A673 (cell line): Measurements from ENCODE around the gene DNAL4. TPM values are rescaled to one million over a fixed set of nuclear protein-coding genes. Genes with fewer than 3 reads are reported as not detected.

Experiments
- BruUV-seq: library from RNA; stranded (reverse); fragments of 400-500 nt; replicated peaks from 2 replicates; lab custom pipeline; 2021; lab: Mats Ljungman, UMichigan
- CTCF ChIA-PET: fragments of 300-600 bp; sonication (Branson Sonifier 250); formaldehyde crosslinking; loops from one replicate; lab custom pipeline; 2022; ENCODE audit warnings: antibody characterized with exemption; lab: Charles Lee
- POLR2A ChIA-PET: fragments of 300-600 bp; sonication (Branson Sonifier 250); formaldehyde crosslinking; loops from one replicate; lab custom pipeline; 2022; ENCODE audit warnings: antibody characterized with exemption; ENCODE audit not compliant: low non-redundant PET; lab: Charles Lee
- DNase-seq: peaks from one replicate; pipeline ENCODE4 v3.0.0-alpha.2; 2015; ENCODE audit warnings: low spot score
- H3K27ac ChIP-seq: fragments of 200-600 bp; sonication (generic); 2 replicates; pipeline ENCODE4 v1.5.1; 2016; ENCODE audit warnings: mixed run types, low read depth, mild to moderate bottlenecking, mixed read lengths, antibody characterized with exemption, low read length; ENCODE audit not compliant: poor library complexity, severe bottlenecking
- H3K27me3 ChIP-seq: fragments of 200-600 bp; sonication (generic); replicated peaks from 2 replicates; pipeline ENCODE4 v1.6.1; 2017; ENCODE audit warnings: mixed run types, low read depth, mild to moderate bottlenecking, mixed read lengths, antibody characterized with exemption, low read length; ENCODE audit not compliant: insufficient read depth, poor library complexity
- H3K36me3 ChIP-seq: fragments of 200-600 bp; sonication (generic); 2 replicates; pipeline ENCODE4 v1.6.1; 2016; ENCODE audit warnings: mixed run types, mild to moderate bottlenecking, mixed read lengths, antibody characterized with exemption, low read length; ENCODE audit not compliant: insufficient read depth, poor library complexity, severe bottlenecking
- H3K4me1 ChIP-seq: fragments of 200-600 bp; sonication (generic); 2 replicates; pipeline ENCODE4 v1.6.1; 2017; ENCODE audit warnings: mixed run types, mild to moderate bottlenecking, mixed read lengths, antibody characterized with exemption, low read length; ENCODE audit not compliant: insufficient read depth, poor library complexity, severe bottlenecking
- H3K4me3 ChIP-seq: fragments of 200-600 bp; sonication (generic); 2 replicates; pipeline ENCODE4 v1.5.1; 2016; ENCODE audit warnings: low read depth, mixed run types, mild to moderate bottlenecking, mixed read lengths, low read length; ENCODE audit not compliant: poor library complexity, severe bottlenecking
- H3K9me3 ChIP-seq: fragments of 200-600 bp; sonication (generic); 2 replicates; pipeline ENCODE4 v1.6.1; 2016; ENCODE audit warnings: mixed run types, low read depth, mild to moderate bottlenecking, mixed read lengths, antibody characterized with exemption, low read length; ENCODE audit not compliant: poor library complexity, severe bottlenecking
- EZH2 ChIP-seq: fragments of 200-600 bp; sonication (generic); IDR thresholded peaks from 2 replicates; pipeline ENCODE4 v1.6.1; 2017; ENCODE audit warnings: borderline replicate concordance, low read depth, mild to moderate bottlenecking, mixed read lengths, antibody characterized with exemption, low read length; ENCODE audit not compliant: poor library complexity, severe bottlenecking
- intact Hi-C: fragments of 100-400 bp; cut with micrococcal nuclease; formaldehyde crosslinking; loops from one replicate; pipeline ENCODE4 v1.10.0; 2022; ENCODE audit not compliant: unreplicated experiment
- total RNA-seq: library from RNA; stranded (reverse); gene quantifications from 2 replicates; pipeline ENCODE4 v1.2.3, GENCODE V29; 2021
- TF ChIP-seq, protein P1 (sequence below): fragments of 300-800, 200-600 bp; sonication (generic); conservative IDR thresholded peaks from 2 replicates; pipeline ENCODE4 v1.5.1; 2017; ENCODE audit warnings: low read depth, mild to moderate bottlenecking, antibody characterized with exemption, low read length, moderate library complexity, mixed read lengths

The DNAL4 gene
- total RNA-seq, 1 experiment from 2014 or later, result 59.1 TPM

DNA sequence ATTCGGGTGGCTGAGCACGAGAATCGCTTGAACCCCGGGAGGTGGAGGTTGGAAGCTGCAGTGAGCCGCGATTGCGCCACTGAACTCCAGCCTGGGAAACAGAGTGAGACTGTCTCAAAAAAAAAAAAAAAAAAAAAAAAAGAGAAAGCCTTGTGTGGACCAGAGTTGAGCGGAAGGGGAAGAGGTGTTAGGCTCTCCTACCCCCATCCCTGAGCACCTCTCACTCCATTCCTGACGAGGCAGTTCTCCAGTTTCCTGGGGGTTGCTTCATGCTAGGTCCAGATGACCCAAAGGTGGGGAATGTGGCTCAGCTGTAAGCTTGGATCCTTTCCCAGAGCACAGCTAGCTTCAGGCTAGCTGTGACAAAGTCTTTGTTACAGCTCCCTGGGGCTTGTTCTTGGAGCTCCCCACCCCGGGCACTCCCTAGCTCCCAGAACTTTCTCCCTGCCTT, 8.8 kb upstream of the DNAL4 start:
- peak; percentile 99 for DNase-seq
- H3K36me3 ChIP-seq, result no peaks in the 10 kb centered on the region
- no TSS peak for BruUV-seq

DNA sequence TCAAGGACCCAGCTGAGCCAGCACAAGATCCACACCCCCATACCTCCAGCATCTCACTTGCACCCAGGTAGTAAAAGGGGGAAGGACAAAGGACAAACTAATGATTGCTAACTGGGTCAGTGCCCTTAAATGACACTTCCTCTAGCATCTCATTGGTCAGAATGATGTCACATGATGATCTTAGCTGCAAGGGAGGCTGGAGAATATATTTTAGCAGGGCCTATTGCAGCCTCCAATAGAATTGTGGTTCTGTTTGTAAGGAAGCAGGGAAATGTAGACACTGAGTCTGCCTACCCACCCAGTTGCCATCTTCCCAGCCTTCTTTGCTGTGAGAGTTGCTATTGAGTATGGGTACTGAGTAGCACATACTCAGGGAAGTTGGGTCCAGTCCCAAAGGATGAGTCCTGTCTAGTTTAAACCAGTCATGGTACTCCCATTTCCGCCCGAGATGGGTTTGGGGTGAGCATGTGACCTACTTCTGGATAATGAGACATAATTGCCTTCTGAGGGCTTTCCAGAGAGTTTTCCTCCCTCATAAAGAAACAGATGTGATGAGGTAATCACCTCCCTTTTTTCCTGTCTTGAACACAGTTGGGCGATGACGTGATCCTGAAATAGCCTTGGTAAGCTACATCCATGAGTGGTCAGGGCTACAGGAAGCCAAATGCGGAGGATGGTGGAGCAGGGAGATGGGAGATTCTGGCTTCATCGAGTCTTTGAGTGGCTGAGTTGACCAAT, 5.5 kb upstream of the DNAL4 start:
- POLR2A ChIA-PET, result no interaction called here
- Histone ChIP-seq H3K4me3 (no peak overlapping the region), H3K9me3 (peaks cover 15% of the 10 kb centered on the region), H3K27me3 (no peaks in the 10 kb centered on the region), H3K4me1 (peaks cover 36% of the 10 kb centered on the region), H3K36me3 (no peaks in the 10 kb centered on the region), H3K27ac (no peak overlapping the region)
- peak; percentile 40 for DNase-seq
- intact Hi-C loops, result loop anchor here (5.0 kb wide), 1 partner anchor 32 kb away; no protein-coding TSS in a partner anchor
- TF ChIP-seq EZH2, result no peak
- TF ChIP-seq, protein P1, sequence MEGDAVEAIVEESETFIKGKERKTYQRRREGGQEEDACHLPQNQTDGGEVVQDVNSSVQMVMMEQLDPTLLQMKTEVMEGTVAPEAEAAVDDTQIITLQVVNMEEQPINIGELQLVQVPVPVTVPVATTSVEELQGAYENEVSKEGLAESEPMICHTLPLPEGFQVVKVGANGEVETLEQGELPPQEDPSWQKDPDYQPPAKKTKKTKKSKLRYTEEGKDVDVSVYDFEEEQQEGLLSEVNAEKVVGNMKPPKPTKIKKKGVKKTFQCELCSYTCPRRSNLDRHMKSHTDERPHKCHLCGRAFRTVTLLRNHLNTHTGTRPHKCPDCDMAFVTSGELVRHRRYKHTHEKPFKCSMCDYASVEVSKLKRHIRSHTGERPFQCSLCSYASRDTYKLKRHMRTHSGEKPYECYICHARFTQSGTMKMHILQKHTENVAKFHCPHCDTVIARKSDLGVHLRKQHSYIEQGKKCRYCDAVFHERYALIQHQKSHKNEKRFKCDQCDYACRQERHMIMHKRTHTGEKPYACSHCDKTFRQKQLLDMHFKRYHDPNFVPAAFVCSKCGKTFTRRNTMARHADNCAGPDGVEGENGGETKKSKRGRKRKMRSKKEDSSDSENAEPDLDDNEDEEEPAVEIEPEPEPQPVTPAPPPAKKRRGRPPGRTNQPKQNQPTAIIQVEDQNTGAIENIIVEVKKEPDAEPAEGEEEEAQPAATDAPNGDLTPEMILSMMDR, result no peak
- BruUV-seq, result no TSS peak
- CTCF ChIA-PET, result interaction anchor here (1.2 kb wide), 1 partner anchor 71 kb away, joined by 3 read pairs; no protein-coding TSS in a partner anchor

More for the DNA sequence above, 8.8 kb upstream of the DNAL4 start:
- CTCF ChIA-PET, result interaction anchor here (0.8 to 2.3 kb wide), 3 partner anchors 34 to 67 kb away, joined by 3 to 18 read pairs (median 5); no protein-coding TSS in a partner anchor
- Histone ChIP-seq H3K27me3 (no peaks in the 10 kb centered on the region), H3K4me3 (no peak overlapping the region), H3K27ac (peak overlapping the region; percentile 92), H3K4me1 (peaks cover 39% of the 10 kb centered on the region), H3K9me3 (peaks cover 15% of the 10 kb centered on the region)
- intact Hi-C loops, result loop anchor here (1.0 to 5.0 kb wide), 2 partner anchors 20 to 35 kb away; no protein-coding TSS in a partner anchor
- POLR2A ChIA-PET, result interaction anchor here (1.0 kb wide), 1 partner anchor 20 kb away, joined by 4 read pairs; no protein-coding TSS in a partner anchor
- TF ChIP-seq, protein P1, result no peak
- no peak for TF ChIP-seq EZH2

DNA sequence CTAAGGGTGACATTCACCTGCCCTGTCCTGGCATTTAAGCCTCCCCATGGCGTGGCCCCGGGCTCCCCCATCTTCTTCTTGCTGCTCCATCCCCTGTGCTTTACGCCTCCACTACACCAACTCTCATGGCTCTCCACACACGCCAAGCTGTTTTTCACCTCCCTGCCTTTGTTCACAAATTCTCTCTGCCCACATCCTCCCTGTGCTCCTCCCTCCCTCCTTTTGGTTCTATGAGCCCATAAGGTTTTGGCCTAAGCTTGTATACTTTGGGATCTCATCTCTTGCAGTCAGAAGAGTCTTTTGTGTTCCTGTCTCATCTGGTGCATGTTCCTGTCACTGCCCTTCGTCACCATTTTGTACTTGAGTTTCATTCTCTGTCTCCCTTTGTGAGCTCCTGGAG, 4.6 kb upstream of the DNAL4 start:
- ChIA-PET POLR2A (no interaction called here), CTCF (interaction anchor here (1.2 kb wide), 1 partner anchor 72 kb away, joined by 3 read pairs; no protein-coding TSS in a partner anchor)
- no peak overlapping the region for H3K4me3 ChIP-seq
- peaks cover 15% of the 10 kb centered on the region for H3K9me3 ChIP-seq
- no peaks in the 10 kb centered on the region for H3K36me3 ChIP-seq
- BruUV-seq, result no TSS peak
- peaks cover 29% of the 10 kb centered on the region for H3K4me1 ChIP-seq
- no peak for TF ChIP-seq EZH2
- TF ChIP-seq, protein P1, result no peak
- no peaks in the 10 kb centered on the region for H3K27me3 ChIP-seq
- DNase-seq, result no peak
- intact Hi-C loops, result no loop called here
- no peak overlapping the region for H3K27ac ChIP-seq
